ENCODE results near the gene LONRF3.

LONRF3 gene

DNA sequence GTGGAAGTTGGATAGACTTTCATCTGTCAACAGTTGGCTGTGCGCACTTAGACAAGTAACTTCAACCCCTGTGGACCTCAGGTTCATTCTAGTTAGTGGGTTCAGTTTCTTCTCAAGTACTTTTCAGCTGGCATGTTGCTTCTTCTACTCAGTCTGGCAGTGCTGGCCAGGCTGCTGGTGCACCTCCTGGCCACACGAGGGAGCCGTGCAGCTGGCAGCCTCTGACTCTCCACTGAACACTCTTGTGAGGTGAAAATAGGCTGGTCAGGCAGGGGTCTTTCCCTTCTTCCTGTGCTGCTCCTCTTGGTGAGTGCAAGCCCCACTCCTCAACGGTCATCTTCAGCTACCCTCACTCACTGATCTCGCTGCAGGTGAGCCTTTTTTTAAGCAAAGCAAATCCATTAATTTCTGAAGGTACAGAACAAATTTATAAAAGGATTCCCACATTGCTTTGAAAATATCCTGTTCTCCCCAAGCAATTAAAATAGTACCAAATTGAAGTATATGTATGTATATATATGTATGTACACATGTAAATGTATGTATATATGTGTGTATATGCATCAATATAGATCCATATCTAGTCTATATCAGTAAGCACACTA lies 30.6 kb downstream of the LONRF3 start:
- Histone ChIP-seq H3K4me3 (ENCODE audit: control insufficient read depth in 1 of 7, extremely low read depth in 1 of 7, insufficient read depth in 4 of 7, low read depth in 2 of 7, low read length in 6 of 7) (no peak overlapping the region), H3K9me3 (ENCODE audit: control extremely low read depth in 1 of 5, control insufficient read depth in 4 of 5, insufficient read depth in 2 of 5, low read depth in 1 of 5, low read length in 4 of 5) (no peaks in the 10 kb centered on the region), H3K27me3 (replicated peaks in 2 of 5; ENCODE audit: control insufficient read depth in 4 of 5, insufficient read depth in 5 of 5, low read length in 4 of 5) (no peaks in the 10 kb centered on the region), H3K36me3 (ENCODE audit: control insufficient read depth in 4 of 4, insufficient read depth in 4 of 4, low read length in 3 of 4) (no peaks in the 10 kb centered on the region), H3K27ac (ENCODE audit: insufficient read depth in 1 of 2, low read depth in 1 of 2, low read length in 2 of 2, poor library complexity in 1 of 2, severe bottlenecking in 2 of 2) (no peak overlapping the region), H3K4me1 (ENCODE audit: control extremely low read depth in 1 of 4, control insufficient read depth in 4 of 4, insufficient read depth in 4 of 4, low read length in 3 of 4) (no peaks in the 10 kb centered on the region)
- 24% methylated on average over 3 of the region's 5 CpGs for WGBS (ENCODE audit: insufficient coverage)
- ChIA-PET POLR2A (no interaction called here), CTCF (interaction anchor here (0.8 to 2.0 kb wide), 10 partner anchors 10 to 166 kb away, joined by 3 to 11 read pairs (median 4); no protein-coding TSS in a partner anchor)
- peak; percentile 14 to 52 (median 44) for DNase-seq

GRCh38 chrX:119007189-119007770 lies 32.9 kb downstream of the LONRF3 start:
- Histone ChIP-seq H3K36me3 (ENCODE audit: control insufficient read depth in 4 of 4, insufficient read depth in 4 of 4, low read length in 3 of 4) (no peaks in the 10 kb centered on the region), H3K4me3 (ENCODE audit: control insufficient read depth in 1 of 7, extremely low read depth in 1 of 7, insufficient read depth in 4 of 7, low read depth in 2 of 7, low read length in 6 of 7) (no peak overlapping the region), H3K27ac (ENCODE audit: insufficient read depth in 1 of 2, low read depth in 1 of 2, low read length in 2 of 2, poor library complexity in 1 of 2, severe bottlenecking in 2 of 2) (no peak overlapping the region), H3K4me1 (ENCODE audit: control extremely low read depth in 1 of 4, control insufficient read depth in 4 of 4, insufficient read depth in 4 of 4, low read length in 3 of 4) (no peaks in the 10 kb centered on the region), H3K9me3 (ENCODE audit: control extremely low read depth in 1 of 5, control insufficient read depth in 4 of 5, insufficient read depth in 2 of 5, low read depth in 1 of 5, low read length in 4 of 5) (no peaks in the 10 kb centered on the region), H3K27me3 (replicated peaks in 2 of 5; ENCODE audit: control insufficient read depth in 4 of 5, insufficient read depth in 5 of 5, low read length in 4 of 5) (no peaks in the 10 kb centered on the region)
- CTCF ChIA-PET, result interaction anchor here (1.2 to 1.7 kb wide), 4 partner anchors 21 to 157 kb away, joined by 4 to 6 read pairs (median 4); no protein-coding TSS in a partner anchor
- POLR2A ChIA-PET, result no interaction called here
- 100% methylated on average over 1 of the region's 3 CpGs for WGBS (ENCODE audit: insufficient coverage)
- no peak for DNase-seq

GRCh38 chrX:119008110-119008744 lies 33.8 kb downstream of the LONRF3 start:
- CTCF ChIA-PET, result interaction anchor here (0.8 to 1.8 kb wide), 4 partner anchors 75 to 160 kb away, joined by 3 to 12 read pairs (median 6); no protein-coding TSS in a partner anchor
- Histone ChIP-seq H3K36me3 (ENCODE audit: control insufficient read depth in 4 of 4, insufficient read depth in 4 of 4, low read length in 3 of 4) (no peaks in the 10 kb centered on the region), H3K9me3 (ENCODE audit: control extremely low read depth in 1 of 5, control insufficient read depth in 4 of 5, insufficient read depth in 2 of 5, low read depth in 1 of 5, low read length in 4 of 5) (no peaks in the 10 kb centered on the region), H3K27ac (ENCODE audit: insufficient read depth in 1 of 2, low read depth in 1 of 2, low read length in 2 of 2, poor library complexity in 1 of 2, severe bottlenecking in 2 of 2) (no peak overlapping the region), H3K4me3 (ENCODE audit: control insufficient read depth in 1 of 7, extremely low read depth in 1 of 7, insufficient read depth in 4 of 7, low read depth in 2 of 7, low read length in 6 of 7) (no peak overlapping the region), H3K27me3 (replicated peaks in 2 of 5; ENCODE audit: control insufficient read depth in 4 of 5, insufficient read depth in 5 of 5, low read length in 4 of 5) (no peaks in the 10 kb centered on the region), H3K4me1 (ENCODE audit: control extremely low read depth in 1 of 4, control insufficient read depth in 4 of 4, insufficient read depth in 4 of 4, low read length in 3 of 4) (no peaks in the 10 kb centered on the region)
- no CpG with 5 or more reads among the region's 3 CpGs for WGBS (ENCODE audit: insufficient coverage)
- POLR2A ChIA-PET, result no interaction called here
- DNase-seq, result peak; percentile 19 to 60 (median 37)

DNA sequence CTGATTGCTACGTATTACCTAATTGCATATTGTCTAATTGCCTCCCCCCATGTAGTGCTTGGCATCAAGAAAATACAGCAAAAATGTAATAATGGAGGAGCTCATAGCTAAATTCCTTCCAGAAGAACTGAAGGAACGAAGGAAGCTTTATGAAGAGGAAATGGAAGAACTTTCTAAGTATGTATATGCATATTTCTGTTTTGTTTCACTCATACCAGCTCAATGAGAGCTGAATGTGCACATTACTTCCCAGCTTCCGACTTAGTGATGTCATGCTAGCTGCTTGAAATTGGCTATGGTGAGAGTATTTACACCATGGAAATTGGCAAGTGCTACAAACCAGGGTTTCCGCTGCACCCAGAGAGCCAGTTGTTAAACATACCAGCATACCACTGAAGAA lies 34.7 kb downstream of the LONRF3 start:
- Histone ChIP-seq H3K4me1 (ENCODE audit: control extremely low read depth in 1 of 4, control insufficient read depth in 4 of 4, insufficient read depth in 4 of 4, low read length in 3 of 4) (no peaks in the 10 kb centered on the region), H3K36me3 (ENCODE audit: control insufficient read depth in 4 of 4, insufficient read depth in 4 of 4, low read length in 3 of 4) (no peaks in the 10 kb centered on the region), H3K27me3 (replicated peaks in 2 of 5; ENCODE audit: control insufficient read depth in 4 of 5, insufficient read depth in 5 of 5, low read length in 4 of 5) (no peaks in the 10 kb centered on the region), H3K4me3 (ENCODE audit: control insufficient read depth in 1 of 7, extremely low read depth in 1 of 7, insufficient read depth in 4 of 7, low read depth in 2 of 7, low read length in 6 of 7) (no peak overlapping the region), H3K9me3 (ENCODE audit: control extremely low read depth in 1 of 5, control insufficient read depth in 4 of 5, insufficient read depth in 2 of 5, low read depth in 1 of 5, low read length in 4 of 5) (no peaks in the 10 kb centered on the region), H3K27ac (ENCODE audit: insufficient read depth in 1 of 2, low read depth in 1 of 2, low read length in 2 of 2, poor library complexity in 1 of 2, severe bottlenecking in 2 of 2) (no peak overlapping the region)
- CTCF ChIA-PET, result interaction anchor here (0.7 to 2.2 kb wide), 5 partner anchors 15 to 161 kb away, joined by 3 to 12 read pairs (median 6); no protein-coding TSS in a partner anchor
- 93% methylated on average over 3 of the region's 4 CpGs for WGBS (ENCODE audit: insufficient coverage)
- POLR2A ChIA-PET, result no interaction called here
- no peak for DNase-seq

DNA sequence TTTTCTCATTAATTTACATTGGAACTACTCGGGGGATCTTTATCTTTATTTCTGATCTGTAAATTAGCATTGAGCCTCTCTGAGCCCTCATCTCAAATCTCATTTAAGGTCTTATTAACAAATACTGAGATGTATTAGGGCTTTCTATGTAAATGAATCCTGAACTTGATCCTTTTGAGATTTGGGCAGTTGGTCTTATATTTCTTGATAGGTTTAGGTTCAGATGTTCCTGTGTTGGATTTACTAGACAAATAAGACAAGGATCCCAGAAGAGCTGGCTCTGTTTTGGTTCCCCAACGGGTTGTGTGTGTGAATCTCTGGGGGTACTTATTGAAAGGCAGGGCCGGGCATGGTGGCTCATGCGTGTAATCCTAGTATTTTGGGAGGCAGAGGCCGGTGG lies 36.1 kb downstream of the LONRF3 start:
- Histone ChIP-seq H3K36me3 (ENCODE audit: control insufficient read depth in 4 of 4, insufficient read depth in 4 of 4, low read length in 3 of 4) (no peaks in the 10 kb centered on the region), H3K9me3 (ENCODE audit: control extremely low read depth in 1 of 5, control insufficient read depth in 4 of 5, insufficient read depth in 2 of 5, low read depth in 1 of 5, low read length in 4 of 5) (no peaks in the 10 kb centered on the region), H3K4me1 (ENCODE audit: control extremely low read depth in 1 of 4, control insufficient read depth in 4 of 4, insufficient read depth in 4 of 4, low read length in 3 of 4) (peaks cover 0 to 6% (median 1%) of the 10 kb centered on the region in 4 experiments), H3K27ac (ENCODE audit: insufficient read depth in 1 of 2, low read depth in 1 of 2, low read length in 2 of 2, poor library complexity in 1 of 2, severe bottlenecking in 2 of 2) (no peak overlapping the region), H3K4me3 (ENCODE audit: control insufficient read depth in 1 of 7, extremely low read depth in 1 of 7, insufficient read depth in 4 of 7, low read depth in 2 of 7, low read length in 6 of 7) (no peak overlapping the region), H3K27me3 (replicated peaks in 2 of 5; ENCODE audit: control insufficient read depth in 4 of 5, insufficient read depth in 5 of 5, low read length in 4 of 5) (no peaks in the 10 kb centered on the region)
- POLR2A ChIA-PET, result no interaction called here
- no CpG with 5 or more reads among the region's 5 CpGs for WGBS (ENCODE audit: insufficient coverage)
- DNase-seq, result no peak
- CTCF ChIA-PET, result interaction anchor here (2.2 kb wide), 1 partner anchor 56 kb away, joined by 6 read pairs; no protein-coding TSS in a partner anchor

GRCh38 chrX:119013164-119013563 lies 38.7 kb downstream of the LONRF3 start:
- POLR2A ChIA-PET, result no interaction called here
- no peak overlapping the region for H3K4me3 ChIP-seq (ENCODE audit: control insufficient read depth in 1 of 7, extremely low read depth in 1 of 7, insufficient read depth in 4 of 7, low read depth in 2 of 7, low read length in 6 of 7)

More at GRCh38 chrX:119013164-119013563, 38.7 kb downstream of the LONRF3 start:
- H3K9me3 ChIP-seq (ENCODE audit: control extremely low read depth in 1 of 5, control insufficient read depth in 4 of 5, insufficient read depth in 2 of 5, low read depth in 1 of 5, low read length in 4 of 5), result peaks cover 2 to 7% (median 5%) of the 10 kb centered on the region in 5 experiments
- no peak overlapping the region for H3K27ac ChIP-seq (ENCODE audit: insufficient read depth in 1 of 2, low read depth in 1 of 2, low read length in 2 of 2, poor library complexity in 1 of 2, severe bottlenecking in 2 of 2)
- peaks cover 0 to 11% (median 3%) of the 10 kb centered on the region in 4 experiments for H3K4me1 ChIP-seq (ENCODE audit: control extremely low read depth in 1 of 4, control insufficient read depth in 4 of 4, insufficient read depth in 4 of 4, low read length in 3 of 4)
- H3K27me3 ChIP-seq (replicated peaks in 2 of 5; ENCODE audit: control insufficient read depth in 4 of 5, insufficient read depth in 5 of 5, low read length in 4 of 5), result no peaks in the 10 kb centered on the region
- 100% methylated on average over 1 of the region's 3 CpGs for WGBS (ENCODE audit: insufficient coverage)
- DNase-seq, result no peak
- no peaks in the 10 kb centered on the region for H3K36me3 ChIP-seq (ENCODE audit: control insufficient read depth in 4 of 4, insufficient read depth in 4 of 4, low read length in 3 of 4)
- CTCF ChIA-PET, result no interaction called here
